Measurements from ENCODE around the gene CNPY1.

- TF ChIP-seq CTCF (IDR thresholded peaks at IDR 0.05) (no peak), POLR2A (IDR thresholded peaks at IDR 0.05) (no peak)
Observed at GRCh38 chr7:155516466-155516865, 29.9 kb downstream of the CNPY1 start.

All from thyroid gland (tissue), 4 donors.